RWPE1 (cell line): ENCODE measurements around the gene TIMM10.
A peak's percentile ranks its signal among the peaks of the same experiment; 100 is the strongest.

ENCODE experiments used
- CTCF ChIA-PET: fragments of 350-600 bp; sonication (Branson Sonifier 250); formaldehyde crosslinking; extraction: SDS; loops from one replicate; lab custom pipeline; 2021; lab: Yijun Ruan, JAX
- POLR2A ChIA-PET: fragments of 400-600 bp; formaldehyde crosslinking; extraction: SDS; loops from one replicate; lab custom pipeline; 2020; ENCODE audit warnings: antibody characterized with exemption; ENCODE audit not compliant: low non-redundant PET; lab: Yijun Ruan, JAX
- DNase-seq: peaks from one replicate; pipeline ENCODE4 v3.0.0; 2012; ENCODE audit warnings: low spot score
- H3K27ac ChIP-seq: fragments of 450-650 bp; 2 replicates; pipeline ENCODE4 v1.5.1; 2017
- TF ChIP-seq, protein P1 (sequence below): fragments of 450-650 bp; conservative IDR thresholded peaks from 2 replicates; pipeline ENCODE4 v1.5.1; 2017; ENCODE audit warnings: low read depth, mild to moderate bottlenecking

TIMM10 gene

DNA sequence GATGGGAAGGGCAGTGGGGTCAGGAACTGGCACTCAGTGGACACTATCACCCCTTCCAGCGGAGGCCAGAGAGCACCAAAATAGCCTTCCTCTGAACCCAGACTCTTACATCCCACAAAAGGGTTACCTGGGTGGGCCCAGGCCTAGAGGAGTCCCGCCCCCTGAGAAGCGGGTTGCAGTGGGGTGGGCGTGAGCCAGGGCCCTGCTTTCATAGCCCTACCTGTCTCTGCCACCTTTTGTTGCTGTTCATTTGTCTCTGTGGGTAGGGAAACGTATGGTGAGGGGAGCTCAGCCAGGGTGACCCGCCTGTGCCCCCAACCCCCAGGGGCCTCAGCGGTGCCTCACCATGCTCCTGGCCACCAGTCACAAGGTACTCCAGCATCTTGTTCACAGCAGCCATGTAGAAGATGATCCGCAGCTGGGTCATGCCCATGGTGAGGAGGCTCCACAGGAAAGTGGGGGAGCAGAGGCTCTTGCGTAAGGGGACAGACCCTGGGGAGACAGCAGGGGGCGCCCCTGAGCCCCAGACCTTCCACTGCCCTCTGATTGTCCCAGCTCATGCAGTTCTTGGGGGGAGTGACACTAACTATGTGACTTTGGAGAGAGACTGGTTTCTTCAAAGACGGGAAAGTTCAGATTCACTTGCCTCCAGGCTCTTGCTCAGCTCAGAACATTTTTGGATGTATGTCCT lies 39.0 kb downstream of the TIMM10 start:
- CTCF ChIA-PET: interaction anchor here (0.6 to 1.3 kb wide), 5 partner anchors 9 to 35 kb away, joined by 3 to 5 read pairs (median 4); partner anchors contain the start of gene SLC43A1
- no peak for DNase-seq
- TF ChIP-seq, protein P1, sequence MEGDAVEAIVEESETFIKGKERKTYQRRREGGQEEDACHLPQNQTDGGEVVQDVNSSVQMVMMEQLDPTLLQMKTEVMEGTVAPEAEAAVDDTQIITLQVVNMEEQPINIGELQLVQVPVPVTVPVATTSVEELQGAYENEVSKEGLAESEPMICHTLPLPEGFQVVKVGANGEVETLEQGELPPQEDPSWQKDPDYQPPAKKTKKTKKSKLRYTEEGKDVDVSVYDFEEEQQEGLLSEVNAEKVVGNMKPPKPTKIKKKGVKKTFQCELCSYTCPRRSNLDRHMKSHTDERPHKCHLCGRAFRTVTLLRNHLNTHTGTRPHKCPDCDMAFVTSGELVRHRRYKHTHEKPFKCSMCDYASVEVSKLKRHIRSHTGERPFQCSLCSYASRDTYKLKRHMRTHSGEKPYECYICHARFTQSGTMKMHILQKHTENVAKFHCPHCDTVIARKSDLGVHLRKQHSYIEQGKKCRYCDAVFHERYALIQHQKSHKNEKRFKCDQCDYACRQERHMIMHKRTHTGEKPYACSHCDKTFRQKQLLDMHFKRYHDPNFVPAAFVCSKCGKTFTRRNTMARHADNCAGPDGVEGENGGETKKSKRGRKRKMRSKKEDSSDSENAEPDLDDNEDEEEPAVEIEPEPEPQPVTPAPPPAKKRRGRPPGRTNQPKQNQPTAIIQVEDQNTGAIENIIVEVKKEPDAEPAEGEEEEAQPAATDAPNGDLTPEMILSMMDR: peak; percentile 31
- POLR2A ChIA-PET: interaction anchor here (0.6 to 0.8 kb wide), 3 partner anchors 35 to 353 kb away, joined by 3 read pairs; no protein-coding TSS in a partner anchor
- H3K27ac ChIP-seq: no peak overlapping the region

DNA sequence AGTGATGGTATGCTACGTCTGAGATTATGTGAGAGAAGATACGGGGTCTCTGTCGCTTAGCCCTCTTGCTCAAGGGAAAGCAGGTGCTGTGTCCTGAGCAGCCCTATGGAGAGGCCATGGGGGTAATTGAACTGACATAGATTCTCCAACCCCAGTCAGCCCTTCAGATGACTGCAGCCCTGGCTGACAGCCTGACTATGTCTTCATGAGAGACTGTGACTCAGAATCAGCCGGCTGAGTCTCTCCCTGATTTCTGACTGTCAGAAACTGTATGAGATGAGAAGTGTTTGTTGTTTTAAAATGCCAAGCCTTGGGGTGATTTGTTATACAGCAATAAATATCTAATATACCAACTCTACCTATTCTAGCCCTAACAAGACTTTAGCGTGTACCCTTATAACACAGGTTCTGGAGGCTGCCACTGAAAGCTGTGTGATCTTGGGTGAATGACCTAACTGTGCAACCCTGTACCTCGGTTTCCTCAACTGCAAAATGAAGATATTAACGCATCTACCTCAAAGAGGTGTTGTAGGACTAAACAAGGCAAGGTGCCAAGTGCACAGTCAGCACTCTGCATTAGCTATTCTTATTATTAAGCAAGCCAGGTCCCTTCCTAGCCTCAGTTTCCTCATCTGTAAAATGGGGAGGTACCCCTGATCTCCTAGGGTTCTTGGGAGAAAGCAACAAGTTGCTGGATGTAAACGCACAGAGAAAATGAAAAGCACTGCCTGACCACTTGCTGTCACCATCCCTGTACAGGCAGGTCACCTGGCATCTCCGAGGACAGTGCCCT lies 39.9 kb downstream of the TIMM10 start:
- DNase-seq: no peak
- TF ChIP-seq, protein P1: no peak
- ChIA-PET POLR2A (interaction anchor here (0.7 kb wide), 1 partner anchor 352 kb away, joined by 3 read pairs; no protein-coding TSS in a partner anchor), CTCF (interaction anchor here (0.6 to 1.3 kb wide), 3 partner anchors 25 to 37 kb away, joined by 3 to 5 read pairs (median 3); partner anchors contain the start of gene SLC43A1)
- no peak overlapping the region for H3K27ac ChIP-seq

GRCh38 chr11:57487920-57488659 lies 42.5 kb downstream of the TIMM10 start:
- H3K27ac ChIP-seq: no peak overlapping the region
- ChIA-PET POLR2A (no interaction called here), CTCF (interaction anchor here (0.5 to 1.0 kb wide), 3 partner anchors 8 to 366 kb away, joined by 3 to 4 read pairs (median 3); no protein-coding TSS in a partner anchor)
- no peak for DNase-seq
- TF ChIP-seq, protein P1: no peak

DNA sequence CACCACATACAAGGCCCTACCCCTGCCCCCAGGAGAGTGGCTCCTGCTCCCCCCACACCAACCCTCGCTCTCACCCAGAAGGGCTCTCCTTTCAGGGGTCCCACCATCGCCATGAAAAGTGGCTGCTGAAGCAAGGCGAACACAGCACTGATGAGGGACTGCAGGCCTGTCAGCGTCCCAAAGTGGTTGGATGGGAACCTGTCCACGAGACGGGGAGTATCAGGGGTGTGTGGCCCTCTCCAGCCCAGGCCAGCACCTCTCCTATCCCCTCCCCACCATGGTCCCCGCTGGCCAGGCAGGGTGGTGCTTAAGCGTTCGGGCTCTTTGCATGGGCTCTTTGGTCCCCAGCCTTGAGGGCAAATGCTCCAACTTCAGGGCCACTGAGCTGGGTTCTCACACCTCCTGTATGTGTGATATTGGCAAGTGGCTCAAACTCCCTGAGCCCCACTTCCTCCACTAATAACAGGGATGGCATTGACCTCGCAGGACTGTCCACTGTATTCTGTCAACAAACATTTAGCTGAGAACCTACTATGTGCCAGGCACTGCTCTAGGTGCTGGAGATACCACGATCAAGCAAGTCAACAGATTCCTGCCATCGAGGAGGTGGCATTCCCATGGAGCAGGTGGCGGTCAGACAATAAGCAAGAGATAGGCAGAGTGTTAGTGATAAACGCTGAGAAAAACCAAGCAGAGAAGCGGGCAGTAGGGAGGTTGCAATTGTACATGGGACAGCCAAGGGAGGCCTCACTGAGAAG lies 43.4 kb downstream of the TIMM10 start:
- DNase-seq: no peak
- no peak overlapping the region for H3K27ac ChIP-seq
- ChIA-PET CTCF (interaction anchor here (1.0 kb wide), 1 partner anchor 29 kb away, joined by 3 read pairs; no protein-coding TSS in a partner anchor), POLR2A (no interaction called here)
- TF ChIP-seq, protein P1: no peak

GRCh38 chr11:57485217-57485990 lies 45.1 kb downstream of the TIMM10 start:
- ChIA-PET CTCF (interaction anchor here (0.5 to 2.2 kb wide), 2 partner anchors 28 to 886 kb away, joined by 4 to 5 read pairs; no protein-coding TSS in a partner anchor), POLR2A (no interaction called here)
- DNase-seq: no peak
- TF ChIP-seq, protein P1: no peak
- peak overlapping the region; percentile 65 for H3K27ac ChIP-seq
